Measurements from ENCODE around the gene TJP1. TPM values are rescaled to one million over a fixed set of nuclear protein-coding genes. Genes with fewer than 3 reads are reported as not detected.

Gene TJP1
- total and polyA plus RNA-seq, 2 donors (not counting 1 experiment from before 2014, with no cell fraction given): 0.10 TPM; not detected in 1

GRCh38 chr15:29670998-29671981, 151.0 kb downstream of the TJP1 start:
- ChIA-PET POLR2A (no interaction called here), CTCF (no interaction called here)
- intact Hi-C loops (cut with micrococcal nuclease): no loop called here
- Histone ChIP-seq H3K79me2 (ENCODE audit: control insufficient read depth, insufficient read depth, low read length) (no peaks in the 10 kb centered on the region), H3K27me3 (replicated peaks in 1 of 4; ENCODE audit: control extremely low read depth in 1 of 4, control insufficient read depth in 3 of 4, insufficient read depth in 4 of 4, low read length in 3 of 4) (peaks cover 0 to 8% (median 3%) of the 10 kb centered on the region in 4 experiments), H3K27ac (ENCODE audit: low read length in 2 of 2) (no peak overlapping the region), H3K36me3 (replicated peaks in 1 of 2; ENCODE audit: control extremely low read depth in 1 of 2, control insufficient read depth in 1 of 2, extremely low read depth in 1 of 2, insufficient read depth in 2 of 2, low read length in 1 of 2) (no peaks in the 10 kb centered on the region), H2AFZ (ENCODE audit: insufficient read depth, low read depth, low read length, poor library complexity, severe bottlenecking) (no peak overlapping the region), H3K4me2 (replicated peaks; ENCODE audit: low read depth, low read length, poor library complexity, severe bottlenecking) (no peak overlapping the region), H3K9ac (ENCODE audit: low read length) (no peak overlapping the region), H3K4me1 (ENCODE audit: control insufficient read depth in 2 of 2, insufficient read depth in 2 of 2, low read length in 2 of 2) (no peaks in the 10 kb centered on the region), H3K9me3 (ENCODE audit: control extremely low read depth in 1 of 3, control insufficient read depth in 2 of 3, insufficient read depth in 1 of 3, low read length in 2 of 3) (peaks cover 0 to 21% (median 0%) of the 10 kb centered on the region in 3 donors), H3K4me3 (ENCODE audit: control extremely low read depth in 1 of 5, extremely low read depth in 1 of 5, insufficient read depth in 1 of 5, low read depth in 2 of 5, low read length in 4 of 5) (no peak overlapping the region), H4K20me1 (ENCODE audit: control insufficient read depth, insufficient read depth, low read length, poor library complexity, severe bottlenecking) (no peaks in the 10 kb centered on the region)
- no peaks in the 10 kb centered on the region for H3K4me1 Mint-ChIP-seq
- DNase-seq (no peak), ATAC-seq (ENCODE audit: low read depth) (no peak)
- no peak overlapping the region for H3K27ac Mint-ChIP-seq
- peaks cover 16% of the 10 kb centered on the region for H3K27me3 Mint-ChIP-seq
- no peaks in the 10 kb centered on the region for H3K9me3 Mint-ChIP-seq (ENCODE audit: insufficient read depth)
- no peak for TF ChIP-seq EZH2 (IDR thresholded peaks at IDR 0.05; ENCODE audit: borderline replicate concordance, insufficient read depth, low read depth, low read length, poor library complexity, severe bottlenecking)
- TF ChIP-seq, protein P1, sequence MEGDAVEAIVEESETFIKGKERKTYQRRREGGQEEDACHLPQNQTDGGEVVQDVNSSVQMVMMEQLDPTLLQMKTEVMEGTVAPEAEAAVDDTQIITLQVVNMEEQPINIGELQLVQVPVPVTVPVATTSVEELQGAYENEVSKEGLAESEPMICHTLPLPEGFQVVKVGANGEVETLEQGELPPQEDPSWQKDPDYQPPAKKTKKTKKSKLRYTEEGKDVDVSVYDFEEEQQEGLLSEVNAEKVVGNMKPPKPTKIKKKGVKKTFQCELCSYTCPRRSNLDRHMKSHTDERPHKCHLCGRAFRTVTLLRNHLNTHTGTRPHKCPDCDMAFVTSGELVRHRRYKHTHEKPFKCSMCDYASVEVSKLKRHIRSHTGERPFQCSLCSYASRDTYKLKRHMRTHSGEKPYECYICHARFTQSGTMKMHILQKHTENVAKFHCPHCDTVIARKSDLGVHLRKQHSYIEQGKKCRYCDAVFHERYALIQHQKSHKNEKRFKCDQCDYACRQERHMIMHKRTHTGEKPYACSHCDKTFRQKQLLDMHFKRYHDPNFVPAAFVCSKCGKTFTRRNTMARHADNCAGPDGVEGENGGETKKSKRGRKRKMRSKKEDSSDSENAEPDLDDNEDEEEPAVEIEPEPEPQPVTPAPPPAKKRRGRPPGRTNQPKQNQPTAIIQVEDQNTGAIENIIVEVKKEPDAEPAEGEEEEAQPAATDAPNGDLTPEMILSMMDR (IDR thresholded peaks at IDR 0.05): no peak
- H3K4me3 Mint-ChIP-seq: no peak overlapping the region
- WGBS (ENCODE audit: insufficient coverage): 90% methylated on average over 11 of the region's 13 CpGs

DNA sequence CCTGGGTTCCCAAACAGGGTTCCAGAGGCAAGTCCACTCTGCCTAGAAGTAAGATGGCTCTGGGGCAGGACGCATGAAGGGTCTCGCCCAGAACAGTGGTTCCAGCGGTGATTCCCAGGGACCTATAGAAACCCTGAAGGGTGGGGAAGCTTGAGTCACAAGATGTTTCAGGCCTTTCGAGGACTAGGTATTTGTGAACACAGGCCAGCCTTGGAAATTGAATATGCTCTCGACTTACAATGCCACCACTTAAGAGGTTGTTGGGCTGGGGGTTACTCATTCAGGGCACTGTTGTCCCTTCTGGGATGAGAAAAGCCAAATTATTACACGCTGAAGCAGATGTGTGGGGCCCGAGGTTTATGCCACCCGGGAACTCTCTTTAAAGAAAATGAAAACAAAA, 152.0 kb downstream of the TJP1 start:
- DNase-seq (no peak), ATAC-seq (ENCODE audit: low read depth) (no peak)
- H3K4me1 Mint-ChIP-seq: no peaks in the 10 kb centered on the region
- H3K4me3 Mint-ChIP-seq: no peak overlapping the region
- ChIA-PET CTCF (no interaction called here), POLR2A (no interaction called here)
- TF ChIP-seq EZH2 (IDR thresholded peaks at IDR 0.05; ENCODE audit: borderline replicate concordance, insufficient read depth, low read depth, low read length, poor library complexity, severe bottlenecking): no peak
- TF ChIP-seq, protein P1 (IDR thresholded peaks at IDR 0.05): no peak
- intact Hi-C loops (cut with micrococcal nuclease): no loop called here
- Histone ChIP-seq H3K4me3 (ENCODE audit: control extremely low read depth in 1 of 5, extremely low read depth in 1 of 5, insufficient read depth in 1 of 5, low read depth in 2 of 5, low read length in 4 of 5) (no peak overlapping the region), H3K9me3 (ENCODE audit: control extremely low read depth in 1 of 3, control insufficient read depth in 2 of 3, insufficient read depth in 1 of 3, low read length in 2 of 3) (peaks cover 0 to 11% (median 0%) of the 10 kb centered on the region in 3 donors), H3K4me1 (ENCODE audit: control insufficient read depth in 2 of 2, insufficient read depth in 2 of 2, low read length in 2 of 2) (no peaks in the 10 kb centered on the region), H3K27ac (ENCODE audit: low read length in 2 of 2) (no peak overlapping the region), H2AFZ (ENCODE audit: insufficient read depth, low read depth, low read length, poor library complexity, severe bottlenecking) (no peak overlapping the region), H3K36me3 (replicated peaks in 1 of 2; ENCODE audit: control extremely low read depth in 1 of 2, control insufficient read depth in 1 of 2, extremely low read depth in 1 of 2, insufficient read depth in 2 of 2, low read length in 1 of 2) (no peaks in the 10 kb centered on the region), H4K20me1 (ENCODE audit: control insufficient read depth, insufficient read depth, low read length, poor library complexity, severe bottlenecking) (no peaks in the 10 kb centered on the region), H3K79me2 (ENCODE audit: control insufficient read depth, insufficient read depth, low read length) (no peaks in the 10 kb centered on the region), H3K27me3 (replicated peaks in 1 of 4; ENCODE audit: control extremely low read depth in 1 of 4, control insufficient read depth in 3 of 4, insufficient read depth in 4 of 4, low read length in 3 of 4) (peaks cover 0 to 3% (median 1%) of the 10 kb centered on the region in 4 experiments), H3K4me2 (replicated peaks; ENCODE audit: low read depth, low read length, poor library complexity, severe bottlenecking) (no peak overlapping the region), H3K9ac (ENCODE audit: low read length) (no peak overlapping the region)
- no peaks in the 10 kb centered on the region for H3K9me3 Mint-ChIP-seq (ENCODE audit: insufficient read depth)
- 84% methylated on average over 6 of the region's 8 CpGs for WGBS (ENCODE audit: insufficient coverage)
- H3K27ac Mint-ChIP-seq: no peak overlapping the region
- H3K27me3 Mint-ChIP-seq: peaks cover 12% of the 10 kb centered on the region

Data from B cell (primary cell).